Effector memory CD8-positive, alpha-beta T cell (primary cell): Measurements from ENCODE around the gene ADM2.
"Not testable (repeated sequence)": the region's sequence is repeated elsewhere in the genome, so short reads cannot be mapped to it uniquely, and the experiment has no call there.

Source experiments
- ATAC-seq: fragments of 150-1000 bp; cut with Tn5 transposase; replicated peaks from 2 replicates; pipeline ENCODE4 v1.10.0; 2021; ENCODE audit warnings: mild to moderate bottlenecking, moderate library complexity
- DNase-seq, 3 experiments: peaks; one replicate each; pipeline ENCODE4 v3.0.0; 2021
- H3K27ac Mint-ChIP-seq, 2 donors: one replicate each; pipeline ENCODE4 v1.8.0; 2022; ENCODE audit warnings: mild to moderate bottlenecking in 2 of 2, mixed read lengths in 2 of 2, moderate library complexity in 2 of 2
- H3K27me3 Mint-ChIP-seq, 2 donors: one replicate each; pipeline ENCODE4 v1.8.0; 2022; ENCODE audit warnings: mixed read lengths in 2 of 2
- H3K36me3 Mint-ChIP-seq: one replicate; pipeline ENCODE4 v1.8.0; 2022; ENCODE audit warnings: mild to moderate bottlenecking, moderate library complexity, mixed read lengths; ENCODE audit not compliant: insufficient read depth
- H3K4me1 Mint-ChIP-seq, 2 donors: one replicate each; pipeline ENCODE4 v1.8.0; 2022; ENCODE audit warnings: low read depth in 2 of 2, mixed read lengths in 2 of 2
- H3K4me3 Mint-ChIP-seq, 2 donors: one replicate each; pipeline ENCODE4 v1.8.0; 2022; ENCODE audit warnings: mild to moderate bottlenecking in 2 of 2, mixed read lengths in 2 of 2, moderate library complexity in 2 of 2
- H3K9me3 Mint-ChIP-seq, 2 donors: one replicate each; pipeline ENCODE4 v1.8.0; 2022; ENCODE audit warnings: mixed read lengths in 2 of 2

The ADM2 gene

DNA sequence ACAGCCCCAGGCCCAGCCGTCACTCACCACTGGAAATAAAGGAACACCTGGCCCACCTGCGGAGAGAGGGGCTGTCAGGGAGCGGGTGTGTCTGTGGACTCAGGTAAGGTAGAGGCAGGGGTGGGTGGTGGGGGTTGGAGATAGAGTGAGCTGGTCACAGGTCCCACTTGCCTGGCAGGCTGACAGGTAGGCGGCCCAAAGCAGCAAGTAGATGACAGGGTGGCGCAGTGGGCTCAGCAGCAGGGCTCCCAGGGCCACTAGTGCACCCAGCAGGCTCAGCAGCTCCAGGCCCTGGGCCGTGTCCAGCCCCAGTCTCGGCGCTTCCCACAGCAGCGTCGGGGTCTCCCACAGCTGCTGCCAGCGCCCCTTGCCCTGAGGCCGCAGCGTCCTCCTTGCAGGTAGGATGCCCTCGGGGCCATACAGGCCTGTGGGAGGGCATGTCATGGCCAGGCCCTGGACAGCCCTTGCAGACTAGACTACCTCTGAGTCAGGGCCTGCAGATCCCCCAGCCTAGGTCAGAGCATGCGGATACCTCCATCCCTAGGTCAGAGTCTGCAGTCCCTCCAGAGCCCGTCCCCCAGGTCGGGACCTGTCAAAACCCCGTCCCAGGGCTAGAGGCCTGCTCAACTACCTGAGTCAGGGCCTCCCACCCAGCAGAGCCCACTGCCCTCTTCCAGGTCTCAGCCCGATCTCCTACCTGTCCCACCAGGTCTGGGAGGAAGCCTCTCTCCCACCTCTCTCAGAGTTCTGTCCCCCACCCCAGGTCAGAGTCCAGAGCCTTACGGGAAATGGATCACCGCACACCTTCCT lies 25.5 kb downstream of the ADM2 start:
- Mint-ChIP-seq H3K4me3 (peak overlapping the region; percentile 95 to 98), H3K27me3 (no peaks in the 10 kb centered on the region), H3K9me3 (no peaks in the 10 kb centered on the region), H3K36me3 (peaks cover 20% of the 10 kb centered on the region), H3K27ac (peak overlapping the region; percentile 90), H3K4me1 (peaks cover 11 to 16% of the 10 kb centered on the region in 2 donors)
- ATAC-seq (no peak), DNase-seq (no peak)

DNA sequence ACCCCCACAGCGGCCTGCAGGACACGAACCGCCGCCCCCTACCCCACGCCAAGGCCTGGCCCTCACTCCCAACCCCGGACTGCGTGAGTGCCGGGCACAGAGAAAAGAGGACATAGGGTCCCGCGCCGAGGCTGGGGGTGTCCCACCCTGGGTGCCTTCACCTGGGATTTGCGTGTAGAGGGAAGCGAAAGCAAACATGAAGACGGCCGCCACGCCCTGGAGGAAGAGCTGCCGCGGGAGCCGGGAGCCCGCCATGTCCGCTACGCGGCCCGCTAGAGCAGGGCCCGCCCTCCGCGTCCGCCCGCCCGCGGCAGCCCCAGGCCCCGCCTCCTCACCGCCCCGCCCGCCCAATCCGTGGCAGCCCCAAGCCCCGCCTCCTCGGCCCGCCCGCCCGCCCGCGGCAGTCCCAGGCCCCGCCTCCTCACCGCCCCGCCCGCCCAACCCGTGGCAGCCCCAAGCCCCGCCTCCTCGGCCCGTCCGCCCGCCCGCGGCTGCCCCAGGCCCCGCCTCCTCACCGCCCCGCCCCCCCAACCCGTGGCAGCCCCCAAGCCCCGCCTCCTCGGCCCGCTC lies 26.2 kb downstream of the ADM2 start, which contains the start of gene LMF2:
LMF2 (minus strand) TSS at position 282 of the 570 bp plus-strand sequence; CDS start at position 255, 27 bp downstream.
- peak within 1 kb of the TSS; percentile 95 to 97 for H3K27ac Mint-ChIP-seq
- no peaks in the 10 kb centered on the region for H3K27me3 Mint-ChIP-seq
- peaks cover 11 to 16% of the 10 kb centered on the region in 2 donors for H3K4me1 Mint-ChIP-seq
- H3K4me3 Mint-ChIP-seq = peak within 1 kb of the TSS; percentile 95 to 98
- DNase-seq (peak; percentile 83 to 86 (median 86)), ATAC-seq (peak; percentile 76)
- no peaks in the 10 kb centered on the region for H3K9me3 Mint-ChIP-seq
- H3K36me3 Mint-ChIP-seq = peaks cover 27% of the 10 kb centered on the region

DNA sequence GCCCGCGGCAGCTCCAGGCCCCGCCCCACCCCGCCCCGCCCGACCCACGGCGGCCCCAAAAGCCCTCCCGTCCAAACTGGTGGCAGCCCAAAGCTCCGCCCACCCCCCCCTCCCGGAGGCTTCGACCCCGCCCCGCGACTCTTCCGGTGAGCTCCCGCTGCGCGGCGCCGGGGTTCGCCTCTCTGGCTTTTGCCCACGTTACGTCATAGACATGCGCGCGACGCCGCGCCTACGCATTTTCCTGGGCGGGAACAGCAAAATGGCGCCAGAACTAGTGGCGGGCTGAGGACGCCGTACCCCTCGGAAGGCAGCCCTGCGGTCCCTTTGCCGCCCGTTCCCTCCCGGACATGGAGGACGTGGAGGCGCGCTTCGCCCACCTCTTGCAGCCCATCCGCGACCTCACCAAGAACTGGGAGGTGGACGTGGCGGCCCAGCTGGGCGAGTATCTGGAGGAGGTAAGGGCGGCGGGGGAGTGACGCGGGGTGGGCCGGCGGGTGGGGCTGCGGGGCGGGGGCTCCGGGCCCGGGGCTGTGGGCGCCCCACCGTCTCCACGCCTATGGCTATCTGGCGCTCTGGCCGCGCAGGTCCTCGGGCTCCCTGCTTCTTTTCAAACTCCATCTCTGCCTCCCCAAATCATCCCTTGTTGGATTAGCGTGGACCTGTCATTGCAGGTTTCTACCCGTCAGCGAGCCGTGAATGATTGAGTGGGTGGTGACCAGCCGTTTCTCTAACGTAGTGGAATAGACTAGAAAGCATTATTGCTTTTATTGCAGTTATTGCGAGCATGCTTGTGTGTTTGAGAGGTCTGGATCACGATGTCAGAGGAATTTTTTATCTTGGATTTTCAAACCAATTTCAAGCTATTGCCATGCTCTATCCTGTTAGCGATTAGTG lies 26.9 kb downstream of the ADM2 start, which contains the start of gene NCAPH2:
NCAPH2 (plus strand) TSS at position 234 of the 894 bp plus-strand sequence; CDS start at position 348, 114 bp downstream.
- peak within 1 kb of the TSS; percentile 95 to 97 for H3K27ac Mint-ChIP-seq
- peaks cover 11 to 16% of the 10 kb centered on the region in 2 donors for H3K4me1 Mint-ChIP-seq
- ATAC-seq = peak; percentile 72
- DNase-seq = peak; percentile 95 to 97 (median 97)
- H3K4me3 Mint-ChIP-seq = peak within 1 kb of the TSS; percentile 95 to 98
- peaks cover 29% of the 10 kb centered on the region for H3K36me3 Mint-ChIP-seq
- H3K27me3 Mint-ChIP-seq = no peaks in the 10 kb centered on the region
- H3K9me3 Mint-ChIP-seq = no peaks in the 10 kb centered on the region

DNA sequence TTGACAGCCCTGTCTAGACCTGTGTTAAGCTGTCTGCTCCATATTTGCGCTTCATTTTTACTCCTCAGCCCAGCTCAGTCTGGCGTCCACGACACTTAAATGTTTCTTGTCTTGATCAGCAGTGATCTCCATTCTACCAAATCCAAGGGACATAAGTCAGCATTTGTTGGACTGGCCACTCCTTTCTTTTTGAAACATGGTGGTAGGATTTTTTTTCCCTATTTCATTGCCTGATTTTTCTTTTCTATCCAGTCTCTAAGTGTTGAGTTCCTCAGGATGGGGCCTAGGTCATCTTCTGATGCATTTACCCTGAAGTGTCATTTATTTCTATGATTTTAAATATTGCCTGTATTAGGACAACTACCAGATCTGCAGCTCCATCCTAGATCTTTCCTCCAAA lies 27.6 kb downstream of the ADM2 start:
- ATAC-seq (no peak), DNase-seq (no peak)
- H3K9me3 Mint-ChIP-seq = no peaks in the 10 kb centered on the region
- peaks cover 11 to 21% of the 10 kb centered on the region in 2 donors for H3K4me1 Mint-ChIP-seq
- H3K4me3 Mint-ChIP-seq = peak overlapping the region; percentile 93 to 94
- peaks cover 29% of the 10 kb centered on the region for H3K36me3 Mint-ChIP-seq
- H3K27me3 Mint-ChIP-seq = no peaks in the 10 kb centered on the region
- H3K27ac Mint-ChIP-seq = peak overlapping the region; percentile 95 to 97

DNA sequence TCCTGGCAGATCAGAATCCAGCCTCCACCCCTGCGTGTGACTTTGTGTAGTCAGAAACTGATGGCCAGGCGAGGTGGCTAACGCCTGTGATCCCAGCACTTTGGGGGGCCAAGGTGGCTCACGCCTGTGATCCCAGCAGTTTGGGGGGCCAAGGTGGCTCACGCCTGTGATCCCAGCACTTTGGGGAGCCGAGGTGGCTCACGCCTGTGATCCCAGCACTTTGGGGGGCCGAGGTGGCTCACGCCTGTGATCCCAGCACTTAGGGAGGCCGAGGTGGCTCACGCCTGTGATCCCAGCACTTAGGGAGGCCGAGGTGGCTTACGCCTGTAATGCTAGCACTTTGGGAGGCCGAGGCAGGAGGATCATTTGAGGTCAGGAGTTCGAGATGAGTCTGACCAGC lies 31.8 kb downstream of the ADM2 start:
- DNase-seq (no peak), ATAC-seq (no peak)
- no peak overlapping the region for H3K4me3 Mint-ChIP-seq
- no peak overlapping the region for H3K27ac Mint-ChIP-seq
- no peaks in the 10 kb centered on the region for H3K27me3 Mint-ChIP-seq
- no peaks in the 10 kb centered on the region for H3K9me3 Mint-ChIP-seq
- peaks cover 20 to 30% of the 10 kb centered on the region in 2 donors for H3K4me1 Mint-ChIP-seq
- peaks cover 52% of the 10 kb centered on the region for H3K36me3 Mint-ChIP-seq

DNA sequence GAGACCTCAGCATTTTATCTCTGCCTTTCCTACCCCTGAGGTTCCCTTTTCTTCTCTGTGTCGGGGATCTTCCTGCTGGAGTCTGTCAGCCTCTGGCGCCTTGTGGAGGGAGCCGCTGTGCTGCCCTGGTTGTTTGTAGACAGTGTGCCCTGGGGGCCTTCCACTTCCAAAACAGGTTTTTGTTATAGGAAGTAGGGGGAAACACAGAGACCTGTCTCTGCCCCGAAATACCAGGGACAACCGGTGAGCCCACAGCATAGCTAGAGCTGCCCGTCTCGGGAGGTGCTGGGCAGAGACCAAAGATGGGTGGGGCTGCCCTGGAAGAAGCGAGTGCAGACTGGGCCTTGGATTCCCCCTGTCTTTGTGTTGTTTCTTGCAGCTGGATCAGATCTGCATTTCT lies 34.7 kb downstream of the ADM2 start:
- Mint-ChIP-seq H3K4me1 (peaks cover 12 to 21% of the 10 kb centered on the region in 2 donors), H3K27me3 (no peaks in the 10 kb centered on the region), H3K36me3 (peaks cover 59% of the 10 kb centered on the region), H3K27ac (no peak overlapping the region), H3K4me3 (no peak overlapping the region), H3K9me3 (no peaks in the 10 kb centered on the region)
- DNase-seq (no peak), ATAC-seq (no peak)

DNA sequence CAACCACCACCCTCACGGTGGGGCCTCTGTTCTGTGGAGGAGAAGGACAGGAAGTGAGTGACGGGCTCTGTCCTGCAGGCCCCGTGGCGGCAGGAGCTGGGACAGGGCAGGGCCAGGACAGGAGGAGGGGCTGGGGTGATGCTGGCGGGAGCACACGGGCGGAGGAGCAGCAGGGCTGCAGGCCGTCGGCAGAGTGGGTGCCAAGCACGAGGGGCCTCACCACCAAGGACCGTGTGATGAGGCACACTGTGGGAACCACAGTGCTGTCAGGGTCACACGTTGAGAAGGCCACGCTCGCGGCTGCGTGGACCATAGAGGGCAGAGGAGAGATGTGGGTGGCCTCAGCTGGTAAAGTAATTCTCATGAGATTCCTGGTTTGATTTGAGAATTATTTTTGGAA lies 35.5 kb downstream of the ADM2 start:
- Mint-ChIP-seq H3K4me1 (peaks cover 12 to 21% of the 10 kb centered on the region in 2 donors), H3K27ac (no peak overlapping the region), H3K27me3 (no peaks in the 10 kb centered on the region), H3K4me3 (no peak overlapping the region), H3K9me3 (no peaks in the 10 kb centered on the region), H3K36me3 (peaks cover 61% of the 10 kb centered on the region)
- DNase-seq (no peak), ATAC-seq (no peak)

DNA sequence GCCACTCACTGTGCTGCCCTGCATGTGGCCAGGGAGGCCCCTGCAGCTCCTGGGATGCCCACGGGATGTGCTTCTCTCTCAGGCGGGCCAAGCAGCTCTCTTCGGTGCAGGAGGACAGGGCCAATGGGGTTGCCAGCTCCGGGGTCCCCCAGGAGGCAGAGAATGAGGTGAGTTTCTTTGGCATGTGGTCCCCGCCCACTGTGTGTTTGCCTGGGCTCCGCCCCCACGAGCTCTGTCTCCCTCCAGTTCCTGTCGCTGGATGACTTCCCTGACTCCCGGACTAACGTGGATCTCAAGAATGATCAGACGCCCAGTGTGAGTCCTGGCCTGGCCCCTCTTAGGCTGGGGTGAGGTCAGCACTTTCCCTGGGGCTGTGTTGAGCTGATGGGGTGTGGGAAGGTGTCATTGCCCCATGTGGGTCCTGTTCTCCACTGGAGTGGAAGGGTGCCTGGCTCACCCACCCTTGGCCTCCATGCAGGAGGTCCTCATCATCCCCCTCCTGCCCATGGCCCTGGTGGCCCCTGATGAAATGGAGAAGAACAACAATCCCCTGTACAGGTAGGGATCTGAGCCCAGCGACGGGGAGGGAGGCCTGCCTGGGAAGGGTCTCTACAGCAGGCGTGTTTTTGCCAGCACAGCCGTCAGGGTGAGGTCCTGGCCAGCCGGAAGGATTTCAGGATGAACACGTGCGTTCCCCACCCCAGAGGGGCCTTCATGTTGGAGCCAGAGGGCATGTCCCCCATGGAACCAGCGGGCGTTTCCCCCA lies 36.3 kb downstream of the ADM2 start:
- no peaks in the 10 kb centered on the region for H3K27me3 Mint-ChIP-seq
- no peak overlapping the region for H3K4me3 Mint-ChIP-seq
- no peaks in the 10 kb centered on the region for H3K9me3 Mint-ChIP-seq
- peaks cover 60% of the 10 kb centered on the region for H3K36me3 Mint-ChIP-seq
- no peak overlapping the region for H3K27ac Mint-ChIP-seq
- ATAC-seq (no peak), DNase-seq (no peak)
- peaks cover 12 to 21% of the 10 kb centered on the region in 2 donors for H3K4me1 Mint-ChIP-seq

DNA sequence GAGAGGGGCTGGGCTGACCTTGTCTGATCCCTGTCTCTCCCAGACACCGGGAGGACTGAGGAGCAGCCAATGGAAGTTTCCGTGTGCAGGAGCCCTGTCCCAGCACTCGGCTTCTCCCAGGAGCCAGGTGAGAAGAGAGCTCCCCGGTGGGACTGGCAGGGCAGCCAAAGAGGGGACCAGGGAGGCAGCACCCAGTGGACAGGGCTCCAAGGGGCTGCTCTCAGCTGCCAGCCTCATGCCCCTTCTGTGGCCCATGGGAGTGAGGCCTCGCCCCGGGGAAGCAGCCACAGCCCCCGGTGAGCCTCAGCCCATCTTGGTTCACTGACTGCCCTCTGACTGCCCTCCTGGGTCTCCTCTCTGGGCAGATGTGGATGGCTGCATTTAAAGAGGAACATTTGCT lies 37.3 kb downstream of the ADM2 start:
- Mint-ChIP-seq H3K27me3 (no peaks in the 10 kb centered on the region), H3K27ac (no peak overlapping the region), H3K4me3 (no peak overlapping the region), H3K9me3 (no peaks in the 10 kb centered on the region), H3K36me3 (peaks cover 69% of the 10 kb centered on the region), H3K4me1 (peaks cover 12 to 20% of the 10 kb centered on the region in 2 donors)
- ATAC-seq = no peak
- no peak for DNase-seq

DNA sequence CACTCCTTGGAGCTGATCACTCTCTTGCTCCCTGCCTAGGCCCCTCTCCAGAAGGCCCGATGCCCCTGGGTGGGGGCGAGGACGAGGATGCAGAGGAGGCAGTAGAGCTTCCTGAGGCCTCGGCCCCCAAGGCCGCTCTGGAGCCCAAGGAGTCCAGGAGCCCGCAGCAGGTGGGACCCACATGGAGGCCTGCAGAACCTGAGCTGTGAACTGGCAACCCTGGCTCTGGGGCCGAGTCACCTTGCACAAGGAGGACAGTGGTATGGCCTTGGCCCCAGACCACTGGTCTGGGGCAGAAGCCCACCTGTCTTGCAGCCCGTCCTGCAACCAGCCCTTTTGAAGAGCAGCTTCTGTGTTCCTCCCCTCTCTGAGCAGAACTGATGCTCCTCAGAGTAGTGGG lies 37.8 kb downstream of the ADM2 start:
- ATAC-seq = no peak
- no peak overlapping the region for H3K27ac Mint-ChIP-seq
- peaks cover 75% of the 10 kb centered on the region for H3K36me3 Mint-ChIP-seq
- no peak overlapping the region for H3K4me3 Mint-ChIP-seq
- H3K27me3 Mint-ChIP-seq = no peaks in the 10 kb centered on the region
- no peak for DNase-seq
- H3K9me3 Mint-ChIP-seq = no peaks in the 10 kb centered on the region
- peaks cover 12 to 17% of the 10 kb centered on the region in 2 donors for H3K4me1 Mint-ChIP-seq

DNA sequence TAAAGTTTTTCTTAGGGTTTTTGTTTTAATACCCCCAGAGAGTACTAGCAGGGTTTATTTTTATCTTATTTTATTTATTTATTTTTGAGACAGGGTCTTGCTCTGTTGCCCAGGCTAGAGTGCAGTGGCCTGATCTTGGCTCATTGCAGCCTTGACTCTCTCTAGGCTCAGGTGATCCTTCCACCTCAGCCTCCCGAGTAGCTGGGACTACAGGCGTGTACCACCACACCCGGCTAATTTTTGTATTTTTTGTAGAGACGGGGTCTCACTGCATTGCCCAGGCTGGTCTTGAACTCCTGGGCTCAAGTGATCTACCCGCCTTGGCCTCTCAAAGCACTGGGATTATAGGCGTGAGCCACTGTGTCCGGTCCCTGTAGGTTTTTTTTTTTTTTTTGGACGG lies 38.8 kb downstream of the ADM2 start:
- not testable (repeated sequence) for H3K27ac Mint-ChIP-seq, H3K4me3 Mint-ChIP-seq, DNase-seq, H3K27me3 Mint-ChIP-seq, ATAC-seq, H3K9me3 Mint-ChIP-seq
- Mint-ChIP-seq H3K4me1 (peaks cover 14 to 18% of the 10 kb centered on the region in 2 donors), H3K36me3 (peaks cover 78% of the 10 kb centered on the region)

DNA sequence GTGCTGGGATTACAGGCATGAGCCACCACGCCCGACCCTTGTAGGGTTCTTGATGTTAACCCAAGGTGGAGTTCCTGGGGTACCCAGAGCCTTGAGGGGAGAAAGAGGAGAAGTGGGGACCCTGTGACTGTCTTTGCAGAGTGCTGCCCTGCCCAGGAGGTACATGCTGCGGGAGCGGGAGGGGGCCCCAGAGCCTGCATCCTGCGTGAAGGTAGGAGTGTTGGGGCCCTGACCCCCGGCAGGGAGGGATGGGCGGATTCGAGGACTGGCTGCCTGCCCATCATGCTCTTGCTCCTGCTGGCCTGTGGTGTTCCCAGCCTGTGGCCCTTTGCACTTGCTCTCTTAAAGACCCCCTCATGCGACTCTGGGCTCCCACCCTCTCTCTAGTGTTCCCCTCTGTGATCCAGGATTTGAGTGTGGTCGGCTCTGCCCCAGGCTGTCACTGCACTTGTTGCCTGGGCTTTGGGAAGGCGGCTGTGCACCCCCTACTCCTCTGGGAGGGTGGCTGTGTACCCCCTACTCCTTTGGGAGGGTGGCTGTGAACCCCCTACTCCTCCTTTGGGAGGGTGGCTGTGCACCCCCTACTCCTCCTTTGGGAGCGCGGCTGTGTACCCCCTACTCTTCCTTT lies 39.6 kb downstream of the ADM2 start:
- Mint-ChIP-seq H3K4me1 (peaks cover 9 to 14% of the 10 kb centered on the region in 2 donors), H3K27ac (no peak overlapping the region), H3K36me3 (peaks cover 81% of the 10 kb centered on the region), H3K27me3 (no peaks in the 10 kb centered on the region), H3K4me3 (no peak overlapping the region), H3K9me3 (no peaks in the 10 kb centered on the region)
- ATAC-seq = no peak
- DNase-seq = no peak
